Subcutaneous adipose tissue (tissue), 4 donors: ENCODE measurements around the gene DIPK1A. TPM values are rescaled to one million over a fixed set of nuclear protein-coding genes. Genes with fewer than 3 reads are reported as not detected.

Experiments
- CTCF ChIP-seq: fragments of 450-650 bp; IDR thresholded peaks from one replicate; pipeline ENCODE4 v1.5.1; 2016; ENCODE audit warnings: low read depth, mild to moderate bottlenecking, control low read depth, antibody characterized with exemption, moderate library complexity
- total RNA-seq, 4 donors: library from RNA; depleted of rRNA; stranded (reverse); fragments of >200 nt; gene quantifications; one replicate each; pipeline ENCODE4 v1.1.0, GENCODE V29; 2016

The DIPK1A gene
- total RNA-seq, 4 donors from 2014 or later = 11.9 to 24.6 (median 18.3) TPM

DNA sequence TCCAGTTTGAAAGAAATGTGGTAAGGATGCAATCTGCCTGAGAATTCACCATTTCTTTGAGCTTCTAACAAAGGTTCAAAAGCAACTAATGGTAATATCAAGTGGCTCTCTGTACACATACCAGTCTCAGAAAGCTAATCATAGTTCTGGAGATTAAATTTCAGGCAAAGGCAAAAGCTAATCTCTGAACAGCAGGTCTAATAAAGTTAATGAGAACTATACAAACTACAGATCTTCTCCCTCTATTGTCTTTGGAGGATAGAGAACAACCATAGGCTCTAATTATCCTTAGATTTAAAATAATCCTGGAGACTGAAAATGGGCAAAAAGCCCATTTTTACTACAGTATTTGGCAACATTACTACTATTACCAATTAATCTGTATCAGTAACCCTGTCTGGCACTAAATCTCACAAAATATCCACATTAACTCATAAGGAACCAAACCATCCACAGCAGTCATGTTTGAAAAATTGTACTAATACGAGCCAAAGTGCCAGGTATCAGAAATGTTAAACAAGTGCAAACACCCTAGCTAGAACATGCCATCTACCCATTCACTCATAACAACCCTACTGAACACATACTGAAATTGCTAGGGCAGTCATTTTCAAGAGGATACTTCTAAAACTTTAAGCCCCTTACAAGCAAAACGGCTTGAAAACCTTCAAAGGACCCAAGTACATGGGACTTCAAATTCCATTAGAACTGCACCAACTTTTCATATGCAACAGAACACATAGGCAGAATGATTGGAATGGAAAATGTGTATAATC lies 4.8 kb downstream of the DIPK1A start:
- no peak for TF ChIP-seq CTCF

DNA sequence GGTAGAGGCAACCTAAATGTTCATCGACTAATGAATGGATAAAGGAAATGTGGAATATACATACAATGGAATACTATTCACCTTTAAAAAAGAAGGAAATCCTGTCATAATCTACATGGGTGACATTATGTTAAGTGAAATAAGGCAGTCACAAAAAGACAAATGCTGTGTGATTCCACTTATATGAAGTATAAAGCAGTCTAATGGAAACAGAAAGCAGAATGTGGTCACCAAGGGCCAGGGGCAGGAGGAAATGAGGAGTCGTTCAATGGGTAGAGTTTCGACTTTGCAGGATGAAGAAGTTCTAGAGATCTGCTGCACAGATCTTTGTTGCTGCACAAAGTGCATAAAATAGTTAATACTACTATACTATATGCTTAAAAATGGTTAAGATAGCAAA lies 7.8 kb downstream of the DIPK1A start:
- no peak for TF ChIP-seq CTCF

- TF ChIP-seq CTCF = no peak
These were observed 8.5 kb downstream of the DIPK1A start for GRCh38 chr1:92952714-92953113.

- TF ChIP-seq CTCF = no peak
These were observed 10.1 kb downstream of the DIPK1A start for GRCh38 chr1:92951141-92951582.

DNA sequence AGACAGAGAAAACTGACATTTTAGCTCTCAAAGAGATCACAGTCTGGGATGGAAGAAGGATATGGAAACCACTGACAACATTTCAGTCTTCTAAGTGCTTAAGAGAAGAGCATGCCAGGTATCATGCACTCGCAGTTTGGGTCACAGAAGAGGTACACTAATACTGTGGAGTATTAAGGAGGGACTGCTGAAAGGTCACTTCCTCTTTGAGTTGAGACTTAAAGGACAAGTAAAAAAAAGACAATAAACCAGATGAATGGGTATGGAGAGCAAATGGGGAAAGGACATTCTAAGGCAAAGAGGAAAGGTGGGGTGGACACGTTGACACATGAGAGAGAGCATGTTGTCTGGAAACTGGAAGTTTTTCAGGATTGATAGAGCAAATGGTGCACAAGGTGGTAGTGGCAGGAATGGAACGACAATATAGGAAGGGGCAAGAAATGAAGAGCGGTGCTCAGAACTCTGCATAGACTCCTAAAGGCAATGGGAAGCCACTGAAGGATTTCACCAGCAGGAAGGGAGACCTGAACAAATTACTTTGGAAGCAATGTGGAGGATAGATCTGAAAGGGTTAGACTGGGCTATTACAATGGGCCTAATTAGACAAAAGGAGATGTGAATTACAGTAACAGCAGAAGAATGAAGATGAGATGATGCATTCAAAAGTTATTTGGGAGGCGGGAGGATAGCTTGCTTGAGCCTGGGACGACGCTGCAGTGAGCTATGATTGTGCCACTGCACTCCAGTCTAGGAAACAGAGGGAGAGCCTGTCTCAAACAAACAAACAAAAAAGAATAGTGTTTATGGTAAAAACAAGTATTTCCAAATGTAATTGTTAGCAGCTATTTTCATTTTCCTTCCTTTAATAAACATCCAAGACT lies 11.1 kb downstream of the DIPK1A start:
- TF ChIP-seq CTCF = no peak

- no peak for TF ChIP-seq CTCF
These were observed 13.2 kb downstream of the DIPK1A start for GRCh38 chr1:92948071-92948470.

DNA sequence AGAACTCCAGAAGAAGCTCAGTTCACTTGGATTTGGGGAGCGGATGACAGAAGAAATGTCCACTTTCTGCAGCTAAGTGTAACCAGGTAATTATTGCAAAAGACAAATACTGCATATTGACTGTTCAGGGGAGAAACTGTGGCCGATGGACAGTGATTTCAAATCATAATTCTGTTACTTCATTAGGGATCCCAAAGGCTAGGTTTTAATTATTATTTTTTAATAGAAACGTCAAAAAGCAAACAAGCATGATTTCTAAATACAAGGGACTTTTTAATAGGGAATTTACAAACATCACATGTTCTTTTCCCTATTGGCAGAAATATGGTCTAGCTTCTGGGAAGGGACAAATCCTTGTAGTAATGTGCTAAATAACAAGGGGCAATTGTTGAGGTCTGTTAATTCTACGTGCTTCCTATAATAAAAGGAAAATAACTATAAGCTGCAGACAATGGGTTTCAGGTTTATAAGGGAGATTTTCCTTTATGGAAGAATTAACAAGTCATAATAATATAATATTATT lies 15.5 kb downstream of the DIPK1A start:
- TF ChIP-seq CTCF = no peak
